IMR-90 (cell line): ENCODE measurements around the gene CAMK2D. TPM values are rescaled to one million over a fixed set of nuclear protein-coding genes. Genes with fewer than 3 reads are reported as not detected.

Source experiments
- ATAC-seq: fragments of 200-7000 bp; cut with Tn5 transposase; 2 replicates; pipeline ENCODE4 v1.9.1; 2020; ENCODE audit warnings: low read depth, mild to moderate bottlenecking, moderate library complexity
- BruUV-seq: library from RNA; stranded (reverse); fragments of 400-500 nt; replicated peaks from 2 replicates; lab custom pipeline; 2021; lab: Mats Ljungman, UMichigan
- CTCF ChIA-PET: fragments of 300-600 bp; formaldehyde crosslinking; extraction: SDS; loops from one replicate; lab custom pipeline; 2021; ENCODE audit warnings: antibody characterized with exemption; lab: Yijun Ruan, JAX
- POLR2A ChIA-PET: fragments of 300-600 bp; sonication (Branson Sonifier 250); formaldehyde crosslinking; loops from one replicate; lab custom pipeline; 2022; ENCODE audit warnings: antibody characterized with exemption; ENCODE audit not compliant: unreplicated experiment; lab: Charles Lee
- DNase-seq: peaks from one replicate; pipeline ENCODE4 v3.0.0; 2013
- H2AFZ ChIP-seq: replicated peaks from 2 replicates; pipeline ENCODE3; 2013; ENCODE audit warnings: low read length, mild to moderate bottlenecking; ENCODE audit not compliant: poor library complexity
- H2AK5ac ChIP-seq: 2 replicates; pipeline ENCODE4 v1.6.1; 2013; ENCODE audit warnings: low read depth, low read length, inconsistent platforms
- H2AK9ac ChIP-seq: replicated peaks from 2 replicates; pipeline ENCODE3; 2013; ENCODE audit warnings: mild to moderate bottlenecking, low read depth, low read length, moderate library complexity; ENCODE audit not compliant: poor library complexity
- H2BK120ac ChIP-seq: 2 replicates; pipeline ENCODE4 v1.6.1; 2013; ENCODE audit warnings: low read depth, low read length, inconsistent platforms
- H2BK15ac ChIP-seq: 3 replicates; pipeline ENCODE4 v1.6.1; 2013; ENCODE audit warnings: low read depth, low read length, inconsistent platforms
- H2BK20ac ChIP-seq: 2 replicates; pipeline ENCODE4 v1.6.1; 2013; ENCODE audit warnings: low read depth, mild to moderate bottlenecking, inconsistent platforms, low read length, moderate library complexity
- H2BK5ac ChIP-seq: 2 replicates; pipeline ENCODE4 v1.6.1; 2013; ENCODE audit warnings: mild to moderate bottlenecking, low read depth, low read length, inconsistent platforms; ENCODE audit not compliant: poor library complexity, severe bottlenecking
- H3K14ac ChIP-seq: replicated peaks from 2 replicates; pipeline ENCODE4 v1.6.1; 2013; ENCODE audit warnings: low read depth, low read length, inconsistent platforms
- H3K18ac ChIP-seq: 2 replicates; pipeline ENCODE4 v1.6.1; 2013; ENCODE audit warnings: low read depth, low read length, control low read depth
- H3K23ac ChIP-seq: 2 replicates; pipeline ENCODE4 v1.6.1; 2013; ENCODE audit warnings: low read depth, low read length, inconsistent platforms
- H3K27ac ChIP-seq: 2 replicates; pipeline ENCODE4 v1.5.1; 2013; ENCODE audit warnings: mild to moderate bottlenecking, control low read depth, low read length; ENCODE audit not compliant: insufficient read depth
- H3K27me3 ChIP-seq: 2 replicates; pipeline ENCODE4 v1.6.1; 2013; ENCODE audit warnings: low read length; ENCODE audit not compliant: control insufficient read depth, insufficient read depth
- H3K36me3 ChIP-seq: 2 replicates; pipeline ENCODE4 v1.6.1; 2013; ENCODE audit warnings: low read length, mixed read lengths; ENCODE audit not compliant: control insufficient read depth, insufficient read depth
- H3K4ac ChIP-seq: 2 replicates; pipeline ENCODE4 v1.6.1; 2013; ENCODE audit warnings: low read depth, low read length, inconsistent platforms
- H3K4me1 ChIP-seq: 2 replicates; pipeline ENCODE4 v1.6.1; 2013; ENCODE audit warnings: low read length, mixed read lengths; ENCODE audit not compliant: control insufficient read depth, insufficient read depth
- H3K4me2 ChIP-seq: 2 replicates; pipeline ENCODE4 v1.6.1; 2013; ENCODE audit warnings: low read depth, mild to moderate bottlenecking, control low read depth, low read length, moderate library complexity
- H3K4me3 ChIP-seq: 2 replicates; pipeline ENCODE4 v1.5.1; 2013; ENCODE audit warnings: low read depth, mild to moderate bottlenecking, control low read depth, low read length, moderate library complexity; ENCODE audit not compliant: insufficient read depth
- H3K56ac ChIP-seq: 2 replicates; pipeline ENCODE4 v1.6.1; 2013; ENCODE audit warnings: low read length, inconsistent platforms; ENCODE audit not compliant: insufficient read depth; ENCODE audit errors: extremely low read depth
- H3K79me1 ChIP-seq, 2 experiments: 2 replicates each; pipeline ENCODE4 v1.6.1; 2013; ENCODE audit warnings: low read length in 2 of 2, inconsistent platforms in 1 of 2, low read depth in 1 of 2
- H3K9ac ChIP-seq: 2 replicates; pipeline ENCODE4 v1.6.1; 2013; ENCODE audit warnings: low read depth, low read length, control low read depth
- H3K9me1 ChIP-seq: 2 replicates; pipeline ENCODE4 v1.6.1; 2013; ENCODE audit warnings: low read length, inconsistent platforms; ENCODE audit not compliant: insufficient read depth
- H3K9me3 ChIP-seq: 2 replicates; pipeline ENCODE4 v1.6.1; 2013; ENCODE audit warnings: low read length; ENCODE audit not compliant: control insufficient read depth, insufficient read depth
- H4K20me1 ChIP-seq: 2 replicates; pipeline ENCODE4 v1.6.1; 2013; ENCODE audit warnings: low read length, inconsistent platforms; ENCODE audit not compliant: insufficient read depth
- H4K5ac ChIP-seq: 2 replicates; pipeline ENCODE4 v1.6.1; 2013; ENCODE audit warnings: mild to moderate bottlenecking, low read depth, low read length, control low read depth
- H4K8ac ChIP-seq, 2 experiments: 2 replicates each; pipeline ENCODE4 v1.6.1; 2013; ENCODE audit warnings: low read depth in 2 of 2, low read length in 2 of 2, control low read depth in 1 of 2, inconsistent platforms in 1 of 2
- H4K91ac ChIP-seq: 2 replicates; pipeline ENCODE4 v1.6.1; 2013; ENCODE audit warnings: low read depth, low read length, inconsistent platforms; ENCODE audit not compliant: insufficient read depth
- BHLHE40 ChIP-seq: fragments of 150-350 bp; IDR thresholded peaks from 2 replicates; pipeline ENCODE4 v1.6.1; 2016; ENCODE audit warnings: mild to moderate bottlenecking, low read depth, low read length
- CEBPB ChIP-seq: IDR thresholded peaks from 2 replicates; pipeline ENCODE4 v1.6.1; 2012; ENCODE audit warnings: low read depth, low read length, improper control_type of control experiment
- CHD1 ChIP-seq: IDR thresholded peaks from 2 replicates; pipeline ENCODE4 v1.6.1; 2012; ENCODE audit warnings: low read depth, low read length, improper control_type of control experiment
- FOS ChIP-seq: fragments of 150-350 bp; IDR thresholded peaks from 2 replicates; pipeline ENCODE4 v1.6.1; 2016; ENCODE audit warnings: low read depth, low read length
- MAFK ChIP-seq: IDR thresholded peaks from 2 replicates; pipeline ENCODE4 v1.6.1; 2012; ENCODE audit warnings: low read depth, low read length, improper control_type of control experiment
- MAZ ChIP-seq: IDR thresholded peaks from 2 replicates; pipeline ENCODE4 v1.6.1; 2012; ENCODE audit warnings: low read depth, mild to moderate bottlenecking, low read length, improper control_type of control experiment, moderate library complexity, borderline replicate concordance
- MXI1 ChIP-seq: IDR thresholded peaks from 2 replicates; pipeline ENCODE4 v1.6.1; 2012; ENCODE audit warnings: low read depth, mild to moderate bottlenecking, low read length, moderate library complexity, borderline replicate concordance
- NFE2L2 ChIP-seq: fragments of 150-350 bp; IDR thresholded peaks from 2 replicates; pipeline ENCODE4 v1.6.1; 2016; ENCODE audit warnings: low read depth, mild to moderate bottlenecking, low read length
- POLR2A ChIP-seq: IDR thresholded peaks from 2 replicates; pipeline ENCODE4 v1.6.1; 2012; ENCODE audit warnings: mild to moderate bottlenecking, low read depth, low read length
- RAD21 ChIP-seq: IDR thresholded peaks from 2 replicates; pipeline ENCODE4 v1.6.1; 2012; ENCODE audit warnings: low read length, improper control_type of control experiment
- RFX5 ChIP-seq: IDR thresholded peaks from 2 replicates; pipeline ENCODE4 v1.8.0; 2012; ENCODE audit warnings: low read depth, mild to moderate bottlenecking, low read length, moderate library complexity
- SMC3 ChIP-seq: fragments of 150-350 bp; IDR thresholded peaks from 2 replicates; pipeline ENCODE4 v1.6.1; 2016; ENCODE audit warnings: low read depth, mild to moderate bottlenecking, antibody characterized with exemption, low read length, moderate library complexity
- WGBS, 2 experiments: methylation state at CpG; one replicate each; pipeline versions ENCODE4 v1.1.5 to v1.1.7; 2013; ENCODE audit warnings: missing lambda C conversion rate in 2 of 2; ENCODE audit not compliant: insufficient read length in 1 of 2; ENCODE audit errors: extremely low coverage in 2 of 2; 5-methylcytosine and 5-hydroxymethylcytosine counted together
- dilution Hi-C: fragments of 300-500 bp; cut with HindIII; formaldehyde crosslinking; loops from one replicate; pipeline ENCODE4 v1.14.3; 2018; ENCODE audit warnings: low sequenced_read_pairs; ENCODE audit not compliant: unreplicated experiment
- in situ Hi-C: fragments of 300-500 bp; cut with MboI; formaldehyde crosslinking; loops from 3 replicates; pipeline ENCODE4 v1.14.3; 2019; ENCODE audit warnings: low sequenced_read_pairs, inconsistent platforms, mixed read lengths
- intact Hi-C: fragments of 100-400 bp; cut with micrococcal nuclease; formaldehyde crosslinking; loops from 2 replicates; pipeline ENCODE4 v1.10.0; 2022
- polyA plus RNA-seq, 3 experiments: library from polyadenylated mRNA; depleted of rRNA; stranded (reverse); fragments of >200 nt; gene quantifications; 2 replicates each; pipeline ENCODE4 v1.2.3, GENCODE V29; 2012; ENCODE audit warnings: low replicate concordance in 1 of 3
- total RNA-seq: library from RNA; depleted of rRNA; stranded (reverse); fragments of >200 nt; gene quantifications from 2 replicates; pipeline ENCODE4 v1.2.3, GENCODE V29; 2012
- TF ChIP-seq, protein P1 (sequence below): fragments of 150-350 bp; IDR thresholded peaks from 2 replicates; pipeline ENCODE4 v1.6.1; 2017; ENCODE audit warnings: mild to moderate bottlenecking, antibody characterized with exemption, low read length, low read depth
- TF ChIP-seq, protein P2 (sequence below): fragments of 150-350 bp; IDR thresholded peaks from 2 replicates; pipeline ENCODE4 v1.6.1; 2016; ENCODE audit warnings: low read depth, mild to moderate bottlenecking, low read length, moderate library complexity, borderline replicate concordance
- TF ChIP-seq, protein P3 (sequence below): conservative IDR thresholded peaks from 2 replicates; pipeline ENCODE4 v1.5.1; 2012; ENCODE audit warnings: mild to moderate bottlenecking, low read depth, low read length, improper control_type of control experiment

The CAMK2D gene
- total and polyA plus RNA-seq, 2 of the 4 experiments (the other 2 are of a cell fraction) = 44.6 to 156 TPM

DNA sequence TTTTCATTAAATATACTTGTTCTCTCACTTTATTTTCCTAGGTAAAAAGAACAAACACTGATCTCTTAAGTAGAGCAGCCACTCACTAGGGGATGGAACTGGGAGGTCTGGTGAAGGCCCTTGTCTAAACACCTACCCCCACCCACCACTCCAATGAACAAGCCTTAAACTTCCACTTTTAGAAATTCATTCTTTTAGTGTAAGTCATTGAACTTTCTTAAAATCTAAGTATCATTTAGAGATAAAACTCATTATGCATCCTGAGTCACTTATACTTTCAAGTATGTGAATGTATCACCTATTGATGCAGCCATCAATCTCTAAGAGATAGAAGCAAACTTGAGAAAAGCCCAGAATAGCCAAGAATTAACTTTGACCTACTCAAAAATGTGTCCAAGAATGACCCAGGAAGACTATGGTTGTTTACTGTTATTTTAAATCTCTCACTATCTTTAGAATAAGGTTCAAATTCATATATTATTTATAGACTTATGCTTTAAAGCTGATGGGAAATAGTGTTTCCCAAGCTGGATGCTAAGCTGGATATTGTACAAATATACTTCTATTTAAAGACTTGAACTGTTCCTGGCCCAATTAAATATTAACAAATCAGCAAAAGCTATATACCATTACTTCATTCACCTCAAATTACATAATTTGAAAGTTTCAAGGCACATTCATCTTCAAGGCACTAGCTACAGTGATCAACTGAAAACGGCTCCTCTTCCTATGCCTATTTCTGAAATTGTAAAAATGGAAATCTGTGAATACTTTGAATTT lies 49.5 kb downstream of the CAMK2D start:
- Histone ChIP-seq H3K56ac (no peak overlapping the region), H3K9me3 (no peaks in the 10 kb centered on the region), H2BK20ac (no peak overlapping the region), H2AFZ (no peak overlapping the region), H4K20me1 (peaks cover 9% of the 10 kb centered on the region; the same call in 1 of the 2 replicates), H3K18ac (no peak overlapping the region), H2AK9ac (no peak overlapping the region), H2BK5ac (no peak overlapping the region), H3K9ac (no peak overlapping the region), H3K4me3 (no peak overlapping the region), H3K14ac (no peak overlapping the region), H3K79me1 (peaks cover 17 to 32% of the 10 kb centered on the region in 2 experiments; a peak in 3 of 4 replicates), H2AK5ac (no peak overlapping the region), H4K8ac (no peak overlapping the region), H3K23ac (no peak overlapping the region), H2BK15ac (no peak overlapping the region), H4K5ac (no peak overlapping the region), H3K27me3 (no peaks in the 10 kb centered on the region), H3K4me1 (peaks cover 2% of the 10 kb centered on the region; the same call in 1 of the 2 replicates), H3K36me3 (no peaks in the 10 kb centered on the region), H4K91ac (no peak overlapping the region), H3K9me1 (no peaks in the 10 kb centered on the region), H3K4me2 (no peak overlapping the region), H3K4ac (no peak overlapping the region), H2BK120ac (no peak overlapping the region), H3K27ac (no peak overlapping the region)
- ChIA-PET POLR2A (interaction anchor here (0.5 kb wide), 1 partner anchor 387 kb away, joined by 3 read pairs; no protein-coding TSS in a partner anchor), CTCF (interaction anchor here (2.1 kb wide), 1 partner anchor 27 kb away, joined by 6 read pairs; no protein-coding TSS in a partner anchor)
- no CpG with 5 or more reads among the region's 1 CpG for WGBS, 2 experiments
- dilution Hi-C loops = no loop called here
- BruUV-seq = no TSS peak
- intact Hi-C loops = no loop called here
- DNase-seq (no peak), ATAC-seq (no peak)
- in situ Hi-C loops = no loop called here
- TF ChIP-seq RFX5 (no peak), MAFK (no peak), NFE2L2 (no peak), RAD21 (no peak), CEBPB (no peak), FOS (no peak), MXI1 (no peak), POLR2A (no peak), SMC3 (no peak), CHD1 (no peak), BHLHE40 (no peak), MAZ (no peak)
- TF ChIP-seq, protein P1, sequence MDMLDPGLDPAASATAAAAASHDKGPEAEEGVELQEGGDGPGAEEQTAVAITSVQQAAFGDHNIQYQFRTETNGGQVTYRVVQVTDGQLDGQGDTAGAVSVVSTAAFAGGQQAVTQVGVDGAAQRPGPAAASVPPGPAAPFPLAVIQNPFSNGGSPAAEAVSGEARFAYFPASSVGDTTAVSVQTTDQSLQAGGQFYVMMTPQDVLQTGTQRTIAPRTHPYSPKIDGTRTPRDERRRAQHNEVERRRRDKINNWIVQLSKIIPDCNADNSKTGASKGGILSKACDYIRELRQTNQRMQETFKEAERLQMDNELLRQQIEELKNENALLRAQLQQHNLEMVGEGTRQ = no peak
- TF ChIP-seq, protein P2, sequence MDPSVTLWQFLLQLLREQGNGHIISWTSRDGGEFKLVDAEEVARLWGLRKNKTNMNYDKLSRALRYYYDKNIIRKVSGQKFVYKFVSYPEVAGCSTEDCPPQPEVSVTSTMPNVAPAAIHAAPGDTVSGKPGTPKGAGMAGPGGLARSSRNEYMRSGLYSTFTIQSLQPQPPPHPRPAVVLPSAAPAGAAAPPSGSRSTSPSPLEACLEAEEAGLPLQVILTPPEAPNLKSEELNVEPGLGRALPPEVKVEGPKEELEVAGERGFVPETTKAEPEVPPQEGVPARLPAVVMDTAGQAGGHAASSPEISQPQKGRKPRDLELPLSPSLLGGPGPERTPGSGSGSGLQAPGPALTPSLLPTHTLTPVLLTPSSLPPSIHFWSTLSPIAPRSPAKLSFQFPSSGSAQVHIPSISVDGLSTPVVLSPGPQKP = no peak
- TF ChIP-seq, protein P3, sequence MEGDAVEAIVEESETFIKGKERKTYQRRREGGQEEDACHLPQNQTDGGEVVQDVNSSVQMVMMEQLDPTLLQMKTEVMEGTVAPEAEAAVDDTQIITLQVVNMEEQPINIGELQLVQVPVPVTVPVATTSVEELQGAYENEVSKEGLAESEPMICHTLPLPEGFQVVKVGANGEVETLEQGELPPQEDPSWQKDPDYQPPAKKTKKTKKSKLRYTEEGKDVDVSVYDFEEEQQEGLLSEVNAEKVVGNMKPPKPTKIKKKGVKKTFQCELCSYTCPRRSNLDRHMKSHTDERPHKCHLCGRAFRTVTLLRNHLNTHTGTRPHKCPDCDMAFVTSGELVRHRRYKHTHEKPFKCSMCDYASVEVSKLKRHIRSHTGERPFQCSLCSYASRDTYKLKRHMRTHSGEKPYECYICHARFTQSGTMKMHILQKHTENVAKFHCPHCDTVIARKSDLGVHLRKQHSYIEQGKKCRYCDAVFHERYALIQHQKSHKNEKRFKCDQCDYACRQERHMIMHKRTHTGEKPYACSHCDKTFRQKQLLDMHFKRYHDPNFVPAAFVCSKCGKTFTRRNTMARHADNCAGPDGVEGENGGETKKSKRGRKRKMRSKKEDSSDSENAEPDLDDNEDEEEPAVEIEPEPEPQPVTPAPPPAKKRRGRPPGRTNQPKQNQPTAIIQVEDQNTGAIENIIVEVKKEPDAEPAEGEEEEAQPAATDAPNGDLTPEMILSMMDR = no peak
